Caco-2 (cell line): ENCODE measurements around the gene TSC22D1. TPM values are rescaled to one million over a fixed set of nuclear protein-coding genes. Genes with fewer than 3 reads are reported as not detected.

Experiments used
- BruUV-seq: library from RNA; stranded (reverse); fragments of 400-500 nt; replicated peaks from 2 replicates; lab custom pipeline; 2021; lab: Mats Ljungman, UMichigan
- CTCF ChIA-PET: fragments of 300-600 bp; sonication (Branson Sonifier 250); formaldehyde crosslinking; loops from one replicate; lab custom pipeline; 2022; ENCODE audit warnings: antibody characterized with exemption; lab: Charles Lee
- POLR2A ChIA-PET: fragments of 300-600 bp; sonication (Branson Sonifier 250); formaldehyde crosslinking; loops from one replicate; lab custom pipeline; 2022; ENCODE audit warnings: antibody characterized with exemption; lab: Charles Lee
- DNase-seq, 2 experiments: peaks; one replicate each; pipeline versions ENCODE4 v3.0.0 to v3.0.0-alpha.2; 2020 to 2022
- H3K27me3 ChIP-seq: replicated peaks from 2 replicates; pipeline ENCODE4 v1.6.0; 2011; ENCODE audit warnings: low read length; ENCODE audit not compliant: control insufficient read depth, insufficient read depth
- H3K36me3 ChIP-seq: 2 replicates; pipeline ENCODE4 v1.5.1; 2011; ENCODE audit warnings: low read length; ENCODE audit not compliant: control insufficient read depth, insufficient read depth
- H3K4me1 ChIP-seq: fragments of 250-450 bp; sonication (Bioruptor Pico); 2 replicates; pipeline ENCODE4 v1.5.1; 2020; ENCODE audit warnings: mild to moderate bottlenecking
- H3K4me3 ChIP-seq: 2 replicates; pipeline ENCODE4 v1.5.1; 2011; ENCODE audit warnings: low read depth, mild to moderate bottlenecking, control low read depth, low read length
- H3K9me3 ChIP-seq: fragments of 250-450 bp; sonication (Bioruptor Pico); 2 replicates; pipeline ENCODE4 v1.5.1; 2020; ENCODE audit warnings: mild to moderate bottlenecking, moderate library complexity
- H3K27ac Mint-ChIP-seq: one replicate; pipeline ENCODE4 v1.8.0; 2022; ENCODE audit warnings: mixed read lengths; ENCODE audit not compliant: unreplicated experiment
- H3K27me3 Mint-ChIP-seq: one replicate; pipeline ENCODE4 v1.8.0; 2022; ENCODE audit warnings: mixed read lengths; ENCODE audit not compliant: insufficient read depth, unreplicated experiment
- H3K36me3 Mint-ChIP-seq: one replicate; pipeline ENCODE4 v1.8.0; 2022; ENCODE audit warnings: mild to moderate bottlenecking, mixed read lengths; ENCODE audit not compliant: insufficient read depth, unreplicated experiment
- H3K4me1 Mint-ChIP-seq: one replicate; pipeline ENCODE4 v1.8.0; 2022; ENCODE audit warnings: low read depth, mixed read lengths; ENCODE audit not compliant: unreplicated experiment
- H3K4me3 Mint-ChIP-seq: one replicate; pipeline ENCODE4 v1.8.0; 2022; ENCODE audit warnings: mild to moderate bottlenecking, moderate library complexity, mixed read lengths; ENCODE audit not compliant: unreplicated experiment
- H3K9me3 Mint-ChIP-seq: one replicate; pipeline ENCODE4 v1.8.0; 2022; ENCODE audit warnings: mixed read lengths; ENCODE audit not compliant: unreplicated experiment
- CTCF ChIP-seq, 2 experiments: fragments of 200-600 bp in 1 of 2; IDR thresholded peaks; 1 replicate in 1 of 2; 2 replicates in 1 of 2; pipeline versions ENCODE4 v1.5.1 to v1.8.0; 2011 to 2022; ENCODE audit warnings: antibody characterized with exemption in 1 of 2, control low read depth in 1 of 2, inconsistent platforms in 1 of 2, low read depth in 1 of 2, low read length in 1 of 2, mild to moderate bottlenecking in 1 of 2, moderate library complexity in 1 of 2; ENCODE audit not compliant: insufficient read depth in 1 of 2, severe bottlenecking in 1 of 2, unreplicated experiment in 1 of 2
- intact Hi-C: fragments of 100-400 bp; cut with micrococcal nuclease; formaldehyde crosslinking; loops from one replicate; pipeline ENCODE4 v1.10.0; 2022; ENCODE audit not compliant: unreplicated experiment
- total RNA-seq: library from RNA; stranded (reverse); gene quantifications from 2 replicates; pipeline ENCODE4 v1.2.3, GENCODE V29; 2022

TSC22D1 gene
- total RNA-seq, 1 experiment from 2014 or later, result 159 TPM

DNA sequence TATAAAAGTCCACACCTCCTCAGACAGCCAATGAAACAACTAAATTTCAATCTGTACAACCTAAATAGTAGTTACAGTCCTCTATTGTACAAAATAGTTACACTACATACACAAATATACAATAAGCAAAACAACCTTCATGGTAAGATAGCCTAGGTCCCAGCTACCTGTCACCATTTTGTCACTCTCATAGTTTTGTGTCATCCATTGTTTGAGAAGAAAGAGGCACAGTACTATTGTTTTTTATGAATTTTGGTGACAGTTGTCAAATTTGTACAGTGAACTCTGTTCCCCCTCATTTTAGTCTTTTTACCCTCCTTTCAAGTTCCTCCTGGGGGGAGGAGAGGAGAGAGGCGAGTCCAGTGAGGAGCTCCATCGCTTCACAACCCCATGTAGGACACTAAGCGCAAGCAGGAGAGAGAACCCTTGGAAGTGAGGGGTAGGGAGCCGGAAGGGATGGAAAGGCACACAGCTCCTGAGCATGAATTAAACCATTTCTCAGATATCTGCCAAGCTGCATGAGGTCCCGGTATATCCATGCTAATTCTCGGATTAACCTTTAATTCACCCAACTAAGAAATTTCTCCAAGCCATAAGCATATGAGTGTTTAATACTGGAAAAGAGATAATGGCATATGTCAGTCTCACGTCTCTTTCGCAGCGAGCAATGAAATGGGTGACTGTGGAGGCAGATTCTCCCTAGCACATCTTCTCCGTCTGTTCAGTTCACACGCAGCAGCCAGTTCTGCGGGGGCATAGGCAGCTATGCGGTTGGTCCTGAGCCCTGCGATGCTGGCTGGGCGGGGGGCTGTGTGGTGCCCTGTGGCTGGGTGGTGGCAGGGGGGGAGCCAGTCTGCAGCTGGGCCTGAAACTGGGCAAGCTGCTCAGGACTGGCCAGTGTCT, 142.0 kb downstream of the TSC22D1 start:
- H3K4me1 ChIP-seq, result peaks cover 53% of the 10 kb centered on the region
- no TSS peak for BruUV-seq
- Mint-ChIP-seq H3K27me3 (no peaks in the 10 kb centered on the region), H3K27ac (peak overlapping the region; percentile 98), H3K36me3 (peaks cover 51% of the 10 kb centered on the region), H3K9me3 (no peaks in the 10 kb centered on the region), H3K4me3 (peak overlapping the region; percentile 93), H3K4me1 (peaks cover 53% of the 10 kb centered on the region)
- intact Hi-C loops, result no loop called here
- no peak for DNase-seq
- H3K9me3 ChIP-seq, result no peaks in the 10 kb centered on the region
- H3K27me3 ChIP-seq, result no peaks in the 10 kb centered on the region
- peak overlapping the region; percentile 48 for H3K4me3 ChIP-seq
- H3K36me3 ChIP-seq, result peaks cover 6% of the 10 kb centered on the region
- ChIA-PET CTCF (interaction anchor here (0.6 to 1.3 kb wide), 2 partner anchors 202 to 236 kb away, joined by 3 to 4 read pairs; no protein-coding TSS in a partner anchor), POLR2A (interaction anchor here (0.9 to 1.5 kb wide), 5 partner anchors 25 to 293 kb away, joined by 3 to 37 read pairs (median 28); no protein-coding TSS in a partner anchor)
- no peak for TF ChIP-seq CTCF (IDR thresholded peaks at IDR 0.05; ENCODE audit: insufficient read depth in 1 of 2, low read depth in 1 of 2, low read length in 1 of 2, severe bottlenecking in 1 of 2, unreplicated experiment in 1 of 2)

GRCh38 chr13:44432650-44433049, 143.5 kb downstream of the TSC22D1 start:
- CTCF ChIA-PET, result no interaction called here
- Histone ChIP-seq H3K27me3 (no peaks in the 10 kb centered on the region), H3K4me1 (peaks cover 50% of the 10 kb centered on the region), H3K36me3 (peaks cover 6% of the 10 kb centered on the region), H3K4me3 (no peak overlapping the region), H3K9me3 (no peaks in the 10 kb centered on the region)
- no peak for DNase-seq
- POLR2A ChIA-PET, result no interaction called here
- intact Hi-C loops, result no loop called here
- no peak for TF ChIP-seq CTCF (IDR thresholded peaks at IDR 0.05; ENCODE audit: insufficient read depth in 1 of 2, low read depth in 1 of 2, low read length in 1 of 2, severe bottlenecking in 1 of 2, unreplicated experiment in 1 of 2)
- H3K4me3 Mint-ChIP-seq, result peak overlapping the region; percentile 93
- H3K9me3 Mint-ChIP-seq, result no peaks in the 10 kb centered on the region
- H3K36me3 Mint-ChIP-seq, result peaks cover 51% of the 10 kb centered on the region
- no peaks in the 10 kb centered on the region for H3K27me3 Mint-ChIP-seq
- no TSS peak for BruUV-seq
- peak overlapping the region; percentile 62 for H3K27ac Mint-ChIP-seq
- peaks cover 46% of the 10 kb centered on the region for H3K4me1 Mint-ChIP-seq

- no TSS peak for BruUV-seq
- intact Hi-C loops, result loop anchor here (1.0 kb wide), 2 partner anchors 44 to 202 kb away; no protein-coding TSS in a partner anchor
- H3K36me3 ChIP-seq, result peaks cover 6% of the 10 kb centered on the region
Observed at GRCh38 chr13:44431150-44431549, 145.0 kb downstream of the TSC22D1 start.

More at GRCh38 chr13:44431150-44431549, 145.0 kb downstream of the TSC22D1 start:
- CTCF ChIA-PET, result interaction anchor here (0.7 to 1.0 kb wide), 2 partner anchors 63 to 67 kb away, joined by 4 read pairs; no protein-coding TSS in a partner anchor
- Mint-ChIP-seq H3K4me3 (peak overlapping the region; percentile 16), H3K27me3 (no peaks in the 10 kb centered on the region), H3K9me3 (no peaks in the 10 kb centered on the region), H3K36me3 (peaks cover 40% of the 10 kb centered on the region), H3K27ac (peak overlapping the region; percentile 50), H3K4me1 (peaks cover 41% of the 10 kb centered on the region)
- peak; percentile 86 to 89 for DNase-seq
- Histone ChIP-seq H3K27me3 (no peaks in the 10 kb centered on the region), H3K4me1 (peaks cover 44% of the 10 kb centered on the region), H3K9me3 (0 out of 2 replicates have a peak, but pooled peaks cover 5% of the 10 kb centered on the region), H3K4me3 (no peak overlapping the region)
- POLR2A ChIA-PET, result interaction anchor here (0.6 to 1.0 kb wide), 3 partner anchors 27 to 63 kb away, joined by 3 to 8 read pairs (median 5); no protein-coding TSS in a partner anchor
- TF ChIP-seq CTCF (IDR thresholded peaks at IDR 0.05; ENCODE audit: insufficient read depth in 1 of 2, low read depth in 1 of 2, low read length in 1 of 2, severe bottlenecking in 1 of 2, unreplicated experiment in 1 of 2), result no peak
